K562 (cell line): ENCODE measurements around the gene OGDH. TPM values are rescaled to one million over a fixed set of nuclear protein-coding genes. Genes with fewer than 3 reads are reported as not detected.

Experiments
- ATF3 ChIP-seq, 2 experiments: fragments of 450-650 bp in 1 of 2; sonication (generic) in 1 of 2; formaldehyde crosslinking in 1 of 2; IDR thresholded peaks in 1 of 2; conservative IDR thresholded peaks in 1 of 2; 2 replicates each; pipeline versions ENCODE4 v1.6.1 to v1.8.1; 2016 to 2023; ENCODE audit warnings: mild to moderate bottlenecking in 2 of 2, moderate library complexity in 2 of 2, inconsistent platforms in 1 of 2, missing genetic modification reagents in 1 of 2
- CHCHD3 ChIP-seq: fragments of 250-450 bp; sonication (Bioruptor Pico); IDR thresholded peaks from 2 replicates; pipeline ENCODE4 v2.1.2; 2022; ENCODE audit warnings: mild to moderate bottlenecking
- E2F3 ChIP-seq: fragments of 250-450 bp; sonication (Bioruptor Pico); IDR thresholded peaks from 2 replicates; pipeline ENCODE4 v1.4.0; 2020; ENCODE audit warnings: mild to moderate bottlenecking
- ESRRA ChIP-seq: fragments of 450-650 bp; IDR thresholded peaks from 2 replicates; pipeline ENCODE4 v1.6.1; 2014; ENCODE audit warnings: low read depth, mild to moderate bottlenecking, moderate library complexity, borderline replicate concordance
- ETS2 ChIP-seq: IDR thresholded peaks from 2 replicates; pipeline ENCODE4 v1.6.1; 2016; ENCODE audit warnings: borderline replicate concordance, missing genetic modification characterization, mild to moderate bottlenecking, moderate library complexity, missing compliant biosample characterization; ENCODE audit not compliant: poor library complexity, severe bottlenecking
- FOXM1 ChIP-seq, 2 experiments: fragments of 450-650 bp in 1 of 2; sonication (generic) in 1 of 2; formaldehyde crosslinking in 1 of 2; IDR thresholded peaks; 2 replicates each; pipeline versions ENCODE4 v1.6.1 to v1.9.0; 2017 to 2022; ENCODE audit warnings: low read depth in 2 of 2, mild to moderate bottlenecking in 2 of 2, missing genetic modification reagents in 1 of 2, moderate library complexity in 1 of 2
- GABPB1 ChIP-seq: sonication (generic); formaldehyde crosslinking; IDR thresholded peaks from 2 replicates; pipeline ENCODE4 v1.8.0; 2022; ENCODE audit warnings: mild to moderate bottlenecking, missing genetic modification reagents
- HNRNPL ChIP-seq: fragments of 200-400 bp; formaldehyde crosslinking; IDR thresholded peaks from 2 replicates; pipeline ENCODE4 v1.6.1; 2017; ENCODE audit warnings: low read depth, mild to moderate bottlenecking, low read length
- MAFK ChIP-seq: IDR thresholded peaks from 2 replicates; pipeline ENCODE4 v1.6.1; 2011; ENCODE audit warnings: low read length, improper control_type of control experiment
- MXI1 ChIP-seq: IDR thresholded peaks from 2 replicates; pipeline ENCODE4 v1.6.1; 2011; ENCODE audit warnings: low read depth, mild to moderate bottlenecking, improper control_type of control experiment, low read length
- PHB ChIP-seq: fragments of 250-450 bp; sonication (Bioruptor Pico); IDR thresholded peaks from 2 replicates; pipeline ENCODE4 v1.5.0; 2021
- PHF8 ChIP-seq: fragments of 200-600 bp; sonication (generic); IDR thresholded peaks from 2 replicates; pipeline ENCODE4 v1.6.1; 2012; ENCODE audit warnings: mixed run types, mild to moderate bottlenecking, inconsistent platforms, low read length, moderate library complexity, borderline replicate concordance
- POLR2AphosphoS2 ChIP-seq: IDR thresholded peaks from 2 replicates; pipeline ENCODE4 v1.6.1; 2012; ENCODE audit warnings: low read length, improper control_type of control experiment
- POLR2G ChIP-seq: fragments of 200-400 bp; formaldehyde crosslinking; IDR thresholded peaks from 2 replicates; pipeline ENCODE4 v1.6.1; 2017; ENCODE audit warnings: low read depth, mild to moderate bottlenecking, antibody characterized with exemption, low read length, moderate library complexity
- SIRT6 ChIP-seq: IDR thresholded peaks from one replicate; pipeline ENCODE4 v1.6.1; 2012; ENCODE audit warnings: low read depth, mild to moderate bottlenecking, control low read depth, inconsistent platforms, low read length, moderate library complexity
- SMARCA4 ChIP-seq: fragments of 450-650 bp; IDR thresholded peaks from 2 replicates; pipeline ENCODE4 v1.6.1; 2016
- polyA plus RNA-seq, 8 experiments: library from polyadenylated mRNA; depleted of rRNA in 4 of 8; stranded (reverse) in 5 of 8; unstranded in 3 of 8; fragments of >200 nt; fragmentation: Nextera tagmentation in 2 of 8; fragmentation: Illumina TruSeq in 1 of 8; extraction: Ambion mirVana in 2 of 8; extraction: Trizol in 1 of 8; gene quantifications; 2 replicates each; pipeline versions ENCODE4 v1.2.1 to v1.2.3, GENCODE V29; 2011 to 2014; ENCODE audit warnings: inconsistent platforms in 1 of 8, missing spikeins in 1 of 8
- total RNA-seq, 7 experiments: library from RNA; depleted of rRNA in 6 of 7; stranded (reverse); fragments of >200 nt in 6 of 7; fragmentation: Illumina TruSeq in 2 of 7; extraction: Trizol in 2 of 7; gene quantifications; 2 replicates each; pipeline versions ENCODE4 v1.2.1 to v1.2.3, GENCODE V29; 2011 to 2021; ENCODE audit warnings: low replicate concordance in 1 of 7

Gene OGDH
- total and polyA plus RNA-seq, 9 of the 15 experiments (the other 6 are each of a cell fraction or from before 2014, with no cell fraction given): 3.1 to 80.3 (median 23.5) TPM

DNA sequence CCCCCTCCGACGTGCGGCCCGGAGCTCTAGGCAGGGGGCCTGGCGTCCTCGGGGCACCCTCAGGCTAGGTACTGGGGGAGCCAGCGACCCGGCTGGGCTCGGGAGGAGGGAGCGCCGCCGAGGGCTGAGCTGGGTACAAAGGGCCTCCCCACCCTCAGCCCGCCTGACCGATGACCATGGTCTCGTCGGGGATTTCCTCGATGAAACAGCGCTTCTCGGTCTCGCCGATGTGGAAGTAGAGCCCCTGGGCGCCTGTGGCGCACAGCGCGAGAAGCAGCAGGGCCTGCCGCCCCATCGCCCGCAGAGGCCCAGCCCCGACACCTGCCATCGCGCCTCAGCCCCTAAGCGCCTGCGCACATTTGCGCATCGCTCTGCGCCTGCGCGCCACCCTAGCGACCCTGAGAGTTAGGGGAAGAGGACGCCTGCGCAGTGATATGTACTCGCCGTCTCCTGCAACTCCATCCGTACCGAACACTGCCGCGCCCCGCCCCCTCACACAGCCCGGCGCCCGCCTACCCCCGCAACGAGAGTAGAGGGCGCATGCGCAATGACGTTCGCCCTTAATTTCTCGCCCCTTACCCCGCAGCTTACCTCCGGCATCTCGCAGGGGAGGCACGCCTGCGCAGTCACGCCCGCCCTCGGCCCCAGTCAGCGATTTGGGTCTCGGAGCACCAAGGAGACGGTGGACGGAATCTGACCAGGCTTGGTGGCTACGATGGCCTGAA, 24.4 kb upstream of the OGDH start, which contains the start of gene TMED4 (continued):
- TF ChIP-seq ATF3 (IDR thresholded peaks at IDR 0.05) (no peak), ATF3 (CRISPR knock-in tag; conservative IDR thresholded peaks at IDR 0.05) (0 out of 2 replicates have a peak, but pooled peaks have one; percentile 28), ESRRA (peak; percentile 27; the same call in 1 of the 2 replicates), POLR2G (peak; percentile 89), GABPB1 (CRISPR knock-in tag) (peak; percentile 63), ETS2 (tag) (no peak), POLR2AphosphoS2 (peak; percentile 84; the same call in 1 of the 2 replicates), MXI1 (0 out of 2 replicates have a peak, but pooled peaks have one; percentile 20), MAFK (peak; percentile 61), E2F3 (CRISPR knock-in tag) (peak; percentile 57; the same call in 1 of the 2 replicates), FOXM1 (IDR thresholded peaks at IDR 0.05; ENCODE audit: low read depth) (no peak), FOXM1 (CRISPR knock-in tag; IDR thresholded peaks at IDR 0.05; ENCODE audit: low read depth) (0 out of 2 replicates have a peak, but pooled peaks have one; percentile 2), HNRNPL (0 out of 2 replicates have a peak, but pooled peaks have one; percentile 41), PHF8 (peak; percentile 96; the same call in 1 of the 2 replicates), SIRT6 (no peak), SMARCA4 (no peak), PHB (CRISPR knock-in tag) (0 out of 2 replicates have a peak, but pooled peaks have one; percentile 52), CHCHD3 (CRISPR knock-in tag) (no peak)
